ENCODE results near the gene ZNF224.

DNA sequence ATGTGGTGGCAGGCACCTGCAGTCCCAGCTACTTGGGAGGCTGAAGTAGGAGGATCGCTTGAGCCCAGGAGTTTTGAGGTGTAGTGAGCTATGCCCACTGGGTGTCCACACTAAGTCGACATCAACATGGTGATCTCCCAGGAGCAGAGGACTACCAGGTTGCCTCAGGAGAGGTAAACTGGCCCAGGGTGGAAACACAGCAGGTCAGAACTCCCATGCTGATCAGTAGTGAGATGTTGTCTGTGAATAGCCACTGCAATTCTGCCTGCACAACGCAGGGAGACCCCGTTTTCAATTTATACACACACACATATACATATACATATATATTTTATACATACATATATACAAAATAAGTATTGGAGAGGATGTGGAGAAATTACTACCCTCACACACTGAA is 2.1 kb upstream of the ZNF224 start:
- TF ChIP-seq, protein P1, sequence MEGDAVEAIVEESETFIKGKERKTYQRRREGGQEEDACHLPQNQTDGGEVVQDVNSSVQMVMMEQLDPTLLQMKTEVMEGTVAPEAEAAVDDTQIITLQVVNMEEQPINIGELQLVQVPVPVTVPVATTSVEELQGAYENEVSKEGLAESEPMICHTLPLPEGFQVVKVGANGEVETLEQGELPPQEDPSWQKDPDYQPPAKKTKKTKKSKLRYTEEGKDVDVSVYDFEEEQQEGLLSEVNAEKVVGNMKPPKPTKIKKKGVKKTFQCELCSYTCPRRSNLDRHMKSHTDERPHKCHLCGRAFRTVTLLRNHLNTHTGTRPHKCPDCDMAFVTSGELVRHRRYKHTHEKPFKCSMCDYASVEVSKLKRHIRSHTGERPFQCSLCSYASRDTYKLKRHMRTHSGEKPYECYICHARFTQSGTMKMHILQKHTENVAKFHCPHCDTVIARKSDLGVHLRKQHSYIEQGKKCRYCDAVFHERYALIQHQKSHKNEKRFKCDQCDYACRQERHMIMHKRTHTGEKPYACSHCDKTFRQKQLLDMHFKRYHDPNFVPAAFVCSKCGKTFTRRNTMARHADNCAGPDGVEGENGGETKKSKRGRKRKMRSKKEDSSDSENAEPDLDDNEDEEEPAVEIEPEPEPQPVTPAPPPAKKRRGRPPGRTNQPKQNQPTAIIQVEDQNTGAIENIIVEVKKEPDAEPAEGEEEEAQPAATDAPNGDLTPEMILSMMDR (IDR thresholded peaks at IDR 0.05), result no peak
- TF ChIP-seq POLR2A (IDR thresholded peaks at IDR 0.05) (no peak), POLR2AphosphoS5 (IDR thresholded peaks at IDR 0.05) (no peak), EP300 (IDR thresholded peaks at IDR 0.05) (no peak)
